GM06990 (cell line): ENCODE measurements around the gene FMN1.

Experiments
- DNase-seq: peaks from one replicate; pipeline ENCODE4 v3.0.0-alpha.2; 2011; ENCODE audit not compliant: insufficient read length; ENCODE audit errors: extremely low read depth
- H3K27me3 ChIP-seq: replicated peaks from 2 replicates; pipeline ENCODE4 v1.6.0; 2011; ENCODE audit warnings: low read length; ENCODE audit not compliant: control insufficient read depth, insufficient read depth
- H3K36me3 ChIP-seq: 2 replicates; pipeline ENCODE4 v1.5.1; 2011; ENCODE audit warnings: low read length; ENCODE audit not compliant: control insufficient read depth, insufficient read depth
- H3K4me3 ChIP-seq: replicated peaks from 2 replicates; pipeline ENCODE4 v1.5.1; 2011; ENCODE audit warnings: low read depth, mild to moderate bottlenecking, control low read depth, low read length
- CTCF ChIP-seq: IDR thresholded peaks from 2 replicates; pipeline ENCODE4 v1.5.1; 2011; ENCODE audit warnings: low read length, control low read depth, mild to moderate bottlenecking, inconsistent platforms; ENCODE audit not compliant: insufficient read depth, poor library complexity, severe bottlenecking

FMN1 gene

GRCh38 chr15:33030315-33030714, 164.2 kb downstream of the FMN1 start:
- Histone ChIP-seq H3K36me3 (no peaks in the 10 kb centered on the region), H3K27me3 (no peaks in the 10 kb centered on the region; the same call in 1 of the 2 replicates), H3K4me3 (no peak overlapping the region)
- no peak for TF ChIP-seq CTCF
- DNase-seq = no peak

- H3K36me3 ChIP-seq = no peaks in the 10 kb centered on the region
- no peak for TF ChIP-seq CTCF
- DNase-seq = no peak
- H3K27me3 ChIP-seq = no peaks in the 10 kb centered on the region; the same call in 1 of the 2 replicates
- no peak overlapping the region for H3K4me3 ChIP-seq
Measured at GRCh38 chr15:33029109-33029652, 165.3 kb downstream of the FMN1 start.

GRCh38 chr15:33028495-33028894, 166.0 kb downstream of the FMN1 start:
- no peaks in the 10 kb centered on the region; the same call in 1 of the 2 replicates for H3K27me3 ChIP-seq
- H3K4me3 ChIP-seq = no peak overlapping the region
- no peak for DNase-seq
- no peaks in the 10 kb centered on the region for H3K36me3 ChIP-seq
- no peak for TF ChIP-seq CTCF

- no peak for DNase-seq
- H3K36me3 ChIP-seq = no peaks in the 10 kb centered on the region
- H3K4me3 ChIP-seq = no peak overlapping the region
- no peaks in the 10 kb centered on the region; the same call in 1 of the 2 replicates for H3K27me3 ChIP-seq
- TF ChIP-seq CTCF = no peak
Measured at GRCh38 chr15:33027306-33028035, 167.0 kb downstream of the FMN1 start.

GRCh38 chr15:33026614-33027013, 167.9 kb downstream of the FMN1 start:
- TF ChIP-seq CTCF = no peak
- no peak for DNase-seq
- Histone ChIP-seq H3K27me3 (no peaks in the 10 kb centered on the region; the same call in 1 of the 2 replicates), H3K4me3 (no peak overlapping the region), H3K36me3 (no peaks in the 10 kb centered on the region)
